HG03025 (cell line): ENCODE data around the gene JARID2.

Experiments
- ATAC-seq: cut with Tn5 transposase; IDR thresholded peaks from one replicate; pipeline ENCODE4 v1.9.1; 2021; ENCODE audit warnings: mild to moderate bottlenecking, moderate library complexity; ENCODE audit not compliant: unreplicated experiment, low FRiP score

JARID2 gene

GRCh38 chr6:15476631-15477380 is 230.9 kb downstream of the JARID2 start:
- no peak for ATAC-seq

- no peak for ATAC-seq
Measured at GRCh38 chr6:15477746-15478145, 231.9 kb downstream of the JARID2 start.

- ATAC-seq, result no peak
Measured at GRCh38 chr6:15479761-15480160, 233.9 kb downstream of the JARID2 start.

GRCh38 chr6:15480525-15480924 is 234.7 kb downstream of the JARID2 start:
- no peak for ATAC-seq

- no peak for ATAC-seq
Measured at GRCh38 chr6:15481390-15482291, 235.8 kb downstream of the JARID2 start.

GRCh38 chr6:15483060-15483459 is 237.2 kb downstream of the JARID2 start:
- ATAC-seq, result no peak

- ATAC-seq, result no peak
Measured at GRCh38 chr6:15484140-15484539, 238.3 kb downstream of the JARID2 start.

- no peak for ATAC-seq
Measured at GRCh38 chr6:15484821-15485220, 239.0 kb downstream of the JARID2 start.

- no peak for ATAC-seq
Measured at GRCh38 chr6:15485936-15486335, 240.1 kb downstream of the JARID2 start.

- no peak for ATAC-seq
Measured at GRCh38 chr6:15487262-15487661, 241.4 kb downstream of the JARID2 start.

- no peak for ATAC-seq
Measured at GRCh38 chr6:15489261-15489962, 243.5 kb downstream of the JARID2 start.

GRCh38 chr6:15490242-15491100 is 244.6 kb downstream of the JARID2 start:
- no peak for ATAC-seq

- ATAC-seq, result no peak
Measured at GRCh38 chr6:15491255-15491985, 245.6 kb downstream of the JARID2 start.

GRCh38 chr6:15491986-15492269 is 246.1 kb downstream of the JARID2 start:
- no peak for ATAC-seq

- no peak for ATAC-seq
Measured at GRCh38 chr6:15493437-15494168, 247.7 kb downstream of the JARID2 start.

- no peak for ATAC-seq
Measured at GRCh38 chr6:15495375-15495901, 249.6 kb downstream of the JARID2 start.

GRCh38 chr6:15496345-15497131 is 250.7 kb downstream of the JARID2 start:
- ATAC-seq, result no peak

GRCh38 chr6:15498640-15499039 is 252.8 kb downstream of the JARID2 start:
- no peak for ATAC-seq
